NCI-H128 (cell line): ENCODE data around the gene LZTS3.
"Not testable (repeated sequence)": the region's sequence is repeated elsewhere in the genome, so short reads cannot be mapped to it uniquely, and the experiment has no call there.

ENCODE experiments used
- DNase-seq: peaks from one replicate; lab custom pipeline; 2025; ENCODE audit not compliant: unreplicated experiment; lab: John Stamatoyannopoulos, UW

Gene LZTS3

GRCh38 chr20:3172933-3173609 lies at the start of gene LZTS3:
Gene LZTS3 (minus strand): TSS chr20:3173549. CDS start chr20:3167163, 6,386 bp downstream.
- peak; percentile 67 for DNase-seq

- no peak for DNase-seq
Measured at GRCh38 chr20:3221398-3222226, 48.3 kb upstream of the LZTS3 start.

GRCh38 chr20:3218307-3218988 lies 45.1 kb upstream of the LZTS3 start:
- peak; percentile 20 for DNase-seq

- DNase-seq: not testable (repeated sequence)
Measured at GRCh38 chr20:3215359-3215917, 42.1 kb upstream of the LZTS3 start.

GRCh38 chr20:3213226-3213625 lies 39.9 kb upstream of the LZTS3 start:
- DNase-seq: no peak

- no peak for DNase-seq
Measured at GRCh38 chr20:3210346-3210745, 37.0 kb upstream of the LZTS3 start.

GRCh38 chr20:3209946-3210317 lies 36.6 kb upstream of the LZTS3 start:
- no peak for DNase-seq

- no peak for DNase-seq
Measured at GRCh38 chr20:3209257-3209945, 36.1 kb upstream of the LZTS3 start, which contains the start of gene ITPA. Gene ITPA (plus strand): TSS chr20:3209498. CDS start chr20:3209552, 54 bp downstream.

GRCh38 chr20:3208786-3209256 lies 35.5 kb upstream of the LZTS3 start:
- no peak for DNase-seq

- peak; percentile 76 for DNase-seq
Measured at GRCh38 chr20:3204124-3204794, 30.9 kb upstream of the LZTS3 start, which contains the start of gene DDRGK1. Gene DDRGK1 (minus strand): TSS chr20:3204682. CDS start chr20:3204627, 55 bp downstream.

GRCh38 chr20:3203315-3204123 lies 30.2 kb upstream of the LZTS3 start:
- DNase-seq: peak; percentile 26

- DNase-seq: no peak
Measured at GRCh38 chr20:3202965-3203314, 29.6 kb upstream of the LZTS3 start.

- DNase-seq: no peak
Measured at GRCh38 chr20:3199976-3200755, 26.8 kb upstream of the LZTS3 start.

- DNase-seq: no peak
Measured at GRCh38 chr20:3199206-3199605, 25.9 kb upstream of the LZTS3 start.

- no peak for DNase-seq
Measured at GRCh38 chr20:3195590-3196237, 22.4 kb upstream of the LZTS3 start.

- no peak for DNase-seq
Measured at GRCh38 chr20:3194617-3195280, 21.4 kb upstream of the LZTS3 start.

GRCh38 chr20:3193806-3194616 lies 20.7 kb upstream of the LZTS3 start:
- DNase-seq: no peak
